T-helper 2 cell treated with Interferon-gamma antibody and Interleukin-4, amounts not matched to agents 100 ng/mL and 5 ng/mL, for 36 hours (primary cell): ENCODE measurements around the gene CNNM3. TPM values are rescaled to one million over a fixed set of nuclear protein-coding genes. Genes with fewer than 3 reads are reported as not detected.

Experiments used
- intact Hi-C: fragments of 100-400 bp; cut with micrococcal nuclease; formaldehyde crosslinking; loops from one replicate; pipeline ENCODE4 v1.15.1; 2023
- total RNA-seq: library from RNA; stranded (reverse); gene quantifications from 2 replicates; pipeline ENCODE4 v1.2.3, GENCODE V29; 2022

The CNNM3 gene
- total RNA-seq, 1 donor from 2014 or later: 31.1 TPM

GRCh38 chr2:96874198-96874831, 58.2 kb downstream of the CNNM3 start:
- intact Hi-C loops: loop anchor here (5.0 kb wide), 1 partner anchor 38 kb away; no protein-coding TSS in a partner anchor

DNA sequence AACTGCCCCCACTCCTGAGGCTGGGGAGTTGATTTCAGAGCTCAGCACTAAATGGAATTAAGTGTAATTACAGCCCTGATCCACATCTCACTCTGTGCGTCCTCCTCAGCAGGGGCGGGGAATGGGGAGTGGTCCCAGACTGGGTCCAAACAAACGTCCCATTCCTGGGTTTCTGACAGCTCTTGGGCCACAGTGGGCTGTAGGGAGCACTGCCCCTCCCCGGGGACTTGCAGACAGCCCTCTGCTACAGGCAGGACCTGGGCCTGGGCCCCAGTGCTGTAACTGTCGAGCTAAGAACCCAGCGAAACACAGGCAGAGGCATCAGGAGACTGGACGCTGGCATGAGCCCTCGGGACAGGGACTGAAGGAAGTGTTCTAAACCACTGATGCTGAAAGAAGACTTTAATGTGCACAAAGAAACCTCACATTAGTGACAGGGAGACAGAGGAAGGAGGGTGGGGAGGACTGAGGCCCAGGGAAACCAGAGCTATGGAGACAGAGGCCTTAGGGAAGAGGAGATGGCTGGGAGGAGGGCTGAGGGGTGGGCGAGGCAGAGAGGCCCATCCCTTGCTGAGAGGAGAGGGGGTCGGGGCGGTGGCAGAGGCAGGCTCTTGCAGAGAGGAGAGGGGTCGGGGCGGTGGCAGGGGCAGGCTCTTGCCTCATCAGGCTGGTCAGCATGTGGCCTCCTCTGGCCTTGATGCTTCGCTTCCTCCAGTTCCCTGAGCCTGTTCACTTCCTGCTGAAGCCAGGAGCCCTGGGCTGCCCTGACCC, 59.6 kb downstream of the CNNM3 start:
- intact Hi-C loops: no loop called here

DNA sequence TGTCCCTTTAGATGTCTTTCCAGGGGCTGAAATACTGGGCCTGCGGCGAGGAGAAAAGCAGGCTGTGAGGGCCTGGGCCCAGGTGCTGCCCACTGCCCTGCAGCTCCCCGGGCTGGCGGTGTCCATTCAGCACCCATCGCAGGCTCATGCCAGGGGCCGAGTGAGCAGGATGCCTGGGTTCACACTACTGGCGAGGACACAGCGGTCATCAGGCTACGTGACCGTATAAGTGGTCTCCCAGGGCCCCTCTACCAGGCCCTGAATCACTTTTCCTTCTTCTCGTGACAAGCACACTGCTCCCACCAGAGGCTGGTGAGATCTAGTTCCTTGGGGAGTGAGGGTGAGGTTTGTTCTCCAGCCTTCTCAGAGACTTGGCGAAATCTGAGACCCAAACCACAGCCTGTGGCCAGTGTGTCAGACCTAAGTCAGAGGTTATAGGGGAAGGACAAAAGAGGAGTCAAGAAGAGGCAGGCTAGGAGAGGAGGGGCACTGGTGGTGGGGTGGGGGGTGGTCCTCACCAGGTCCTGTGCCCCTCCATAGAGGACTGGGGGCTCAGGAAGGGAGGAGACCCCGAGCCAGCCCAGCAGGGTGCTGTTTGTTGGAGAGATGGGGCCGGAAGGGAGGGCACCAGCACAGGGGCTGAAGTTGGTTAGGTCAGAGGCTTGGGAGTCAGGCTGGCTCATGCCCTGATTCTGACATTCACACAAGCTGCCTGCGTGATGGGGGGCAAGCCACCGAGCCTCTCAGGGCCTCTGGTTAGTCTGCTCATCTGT, 60.4 kb downstream of the CNNM3 start:
- intact Hi-C loops: no loop called here

GRCh38 chr2:96877042-96877451, 61.0 kb downstream of the CNNM3 start:
- intact Hi-C loops: no loop called here

DNA sequence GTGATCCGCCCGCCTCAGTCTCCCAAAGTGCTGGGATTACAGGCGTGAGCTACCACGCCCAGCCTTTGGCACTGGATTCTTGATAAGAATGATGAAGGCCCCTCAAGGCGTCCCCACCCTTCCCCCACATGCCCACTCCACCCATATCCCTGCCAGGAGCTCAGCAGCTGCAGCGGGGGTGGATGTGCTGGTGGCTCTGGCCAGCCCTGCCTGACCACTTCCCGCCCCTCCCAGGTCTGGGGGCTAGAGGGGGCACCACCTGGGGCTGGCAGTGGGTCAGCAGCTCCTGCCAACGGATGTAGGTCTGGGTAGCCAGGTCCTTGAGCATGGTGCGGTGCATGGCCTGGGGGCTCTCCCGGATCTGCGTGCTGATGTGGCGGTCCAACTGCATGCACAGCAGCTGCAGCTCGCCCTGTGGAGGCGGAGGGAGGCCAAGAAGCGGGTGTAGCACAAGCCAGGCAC, 61.6 kb downstream of the CNNM3 start:
- intact Hi-C loops: no loop called here

DNA sequence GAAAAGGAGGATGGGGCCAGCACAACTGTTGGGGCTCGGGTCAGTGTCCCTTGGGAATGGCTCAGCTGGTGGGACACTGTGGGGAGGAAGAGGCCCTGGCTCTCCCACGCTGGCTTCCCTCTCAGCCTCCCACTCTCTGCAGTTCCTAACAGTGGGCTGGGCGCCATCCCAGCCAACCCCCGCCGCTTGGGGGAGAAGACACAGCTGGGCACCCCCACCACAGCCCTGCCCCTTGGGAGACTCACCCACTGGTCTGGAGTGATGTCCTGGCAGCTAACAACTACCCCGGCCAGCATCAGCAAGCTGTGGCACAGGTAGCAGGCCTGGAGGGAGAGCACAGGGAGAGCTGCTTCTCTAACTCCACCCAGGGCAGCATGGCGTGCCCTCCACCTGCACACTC, 62.1 kb downstream of the CNNM3 start:
- intact Hi-C loops: no loop called here

- intact Hi-C loops: no loop called here
Observed at GRCh38 chr2:96878796-96879544, 62.9 kb downstream of the CNNM3 start.

GRCh38 chr2:96879545-96880040, 63.5 kb downstream of the CNNM3 start:
- intact Hi-C loops: no loop called here

DNA sequence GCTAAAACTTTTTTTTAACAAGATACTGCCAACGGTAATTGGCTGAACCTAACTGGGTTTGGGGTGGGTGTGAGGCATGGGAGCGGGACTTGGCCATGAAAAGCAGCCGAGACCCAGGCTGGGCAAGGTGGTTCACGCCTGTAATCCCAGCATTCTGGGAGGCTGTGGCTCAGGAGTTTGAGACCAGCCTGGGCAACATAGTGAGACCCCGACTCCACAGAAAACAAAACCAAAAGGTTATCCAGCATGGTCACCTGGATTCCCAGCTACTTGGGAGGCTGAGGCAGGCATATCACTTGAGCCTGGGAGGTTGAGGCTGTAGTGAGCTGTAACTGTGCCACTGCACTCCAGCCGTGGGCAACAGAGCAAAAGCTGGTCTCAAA, 64.8 kb downstream of the CNNM3 start:
- intact Hi-C loops: no loop called here

- intact Hi-C loops: no loop called here
Observed at GRCh38 chr2:96881349-96882195, 65.5 kb downstream of the CNNM3 start.

- intact Hi-C loops: no loop called here
Observed at GRCh38 chr2:96882230-96882629, 66.2 kb downstream of the CNNM3 start.

- intact Hi-C loops: no loop called here
Observed at GRCh38 chr2:96882906-96883305, 66.8 kb downstream of the CNNM3 start.

DNA sequence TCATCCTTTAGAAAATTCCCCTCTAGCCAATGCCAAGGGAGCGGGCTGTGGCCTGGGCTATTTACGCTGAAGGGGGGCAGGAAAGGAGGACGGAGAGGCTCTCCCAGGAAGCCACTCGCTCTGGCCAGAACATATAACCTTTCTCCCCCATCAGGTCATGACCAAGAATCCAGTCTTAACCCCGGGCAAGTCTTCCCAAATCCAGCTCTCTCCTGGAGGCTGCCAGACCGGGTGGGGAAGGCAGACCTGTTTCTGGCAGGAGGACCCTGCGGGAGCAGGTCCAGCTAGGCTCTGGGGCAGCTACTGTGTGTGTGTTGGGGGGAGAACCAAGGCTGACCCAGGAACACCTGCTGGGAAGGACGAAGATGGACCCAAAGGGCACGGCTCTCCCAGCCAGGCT, 67.2 kb downstream of the CNNM3 start:
- intact Hi-C loops: no loop called here

Other genes with a start within 250 kb of the CNNM3 start
- 56.1 and 56.5 TPM in 2 replicates for gene KANSL3, start 178.0 kb upstream of the CNNM3 start, total RNA-seq
- gene FER1L5, start 173.5 kb upstream of the CNNM3 start, total RNA-seq: not detected in 2 replicates
- gene LMAN2L, start 76.2 kb upstream of the CNNM3 start, total RNA-seq: 7.0 and 10.5 TPM in 2 replicates
- gene CNNM4, start 55.4 kb upstream of the CNNM3 start, total RNA-seq: 8.3 and 9.5 TPM in 2 replicates
- 13.4 and 15.0 TPM in 2 replicates for gene ANKRD23, start 27.8 kb downstream of the CNNM3 start, total RNA-seq
- 36.4 and 38.0 TPM in 2 replicates for gene ANKRD39, start 41.7 kb downstream of the CNNM3 start, total RNA-seq
- gene SEMA4C, start 53.8 kb downstream of the CNNM3 start, total RNA-seq: 27.4 and 29.7 TPM in 2 replicates
- gene FAM178B, start 170.3 kb downstream of the CNNM3 start, total RNA-seq: 0.34 and 0.61 TPM in 2 replicates